Measurements from ENCODE around the gene PPAT.
"Not testable (repeated sequence)": the region's sequence is repeated elsewhere in the genome, so short reads cannot be mapped to it uniquely, and the experiment has no call there.

PPAT gene

DNA sequence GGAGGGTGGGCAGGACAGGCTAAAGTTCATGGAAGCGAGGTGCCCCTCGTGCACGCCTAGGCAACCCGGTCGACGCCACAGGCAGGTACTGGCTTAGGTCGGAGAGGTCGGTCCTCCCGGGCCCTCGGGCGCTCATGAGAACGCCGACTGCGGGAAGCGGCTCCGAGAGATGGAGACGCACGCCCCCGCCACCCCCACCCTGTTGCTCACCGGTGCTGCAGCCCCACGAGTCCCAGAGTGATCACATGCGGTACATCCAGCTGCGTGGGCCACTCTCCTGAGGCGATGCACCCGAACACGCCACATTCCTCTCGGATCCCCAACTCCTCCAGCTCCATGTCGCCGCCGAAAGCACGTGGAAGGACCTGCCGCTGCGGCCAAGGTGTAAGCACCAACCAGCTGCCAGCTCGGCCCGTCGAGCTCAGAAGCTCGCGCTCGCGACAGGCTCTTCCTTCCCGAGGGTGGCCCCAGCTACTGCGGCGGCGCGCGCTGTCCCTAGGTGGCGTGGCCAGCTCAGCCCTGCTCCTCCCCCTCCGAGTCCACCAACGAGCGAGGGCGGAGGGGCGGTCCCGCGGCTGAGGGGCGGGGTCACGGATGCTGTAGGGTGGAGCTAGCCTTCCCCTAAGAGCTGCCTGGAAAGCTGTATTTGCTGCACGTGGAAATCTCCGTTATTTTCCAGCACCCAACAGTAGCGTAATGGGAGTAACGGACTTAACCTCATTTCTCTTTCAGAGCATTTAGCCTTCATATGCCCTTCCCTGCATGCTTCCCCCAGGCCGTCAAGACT, at the start of gene PPAT:
Gene PPAT, minus strand, starts transcription at position 476 of the 787 bp plus-strand sequence. Its CDS starts 138 bp downstream, at position 338.
- peak; percentile 99 for DNase-seq

- DNase-seq = no peak
Observed at GRCh38 chr4:56480691-56481090, 45.3 kb upstream of the PPAT start.

DNA sequence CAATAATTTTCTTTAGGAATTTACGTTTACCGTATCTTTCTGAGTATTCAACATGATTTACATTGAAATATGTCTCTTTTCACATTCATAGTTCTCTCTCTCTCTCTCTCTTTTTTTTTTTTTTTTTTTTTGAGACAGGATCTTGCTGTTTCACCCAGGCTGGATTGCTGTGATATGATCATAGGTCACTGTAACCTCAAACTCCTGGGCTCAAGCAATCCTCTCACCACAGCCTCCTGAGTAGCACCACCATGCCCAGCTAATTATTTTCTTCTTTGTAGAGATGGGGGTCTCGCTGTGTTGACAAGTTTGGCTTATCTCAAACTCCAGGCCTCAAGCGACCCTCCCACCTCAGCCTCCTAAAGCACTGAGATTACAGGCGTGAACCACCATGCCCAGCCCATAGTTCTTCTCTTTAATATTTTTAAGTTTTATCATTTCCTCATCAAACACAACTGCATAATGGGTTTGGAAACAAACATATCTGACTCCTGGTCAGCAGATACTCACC, 41.8 kb upstream of the PPAT start:
- no peak for DNase-seq

- no peak for DNase-seq
Observed at GRCh38 chr4:56475917-56476316, 40.5 kb upstream of the PPAT start.

DNA sequence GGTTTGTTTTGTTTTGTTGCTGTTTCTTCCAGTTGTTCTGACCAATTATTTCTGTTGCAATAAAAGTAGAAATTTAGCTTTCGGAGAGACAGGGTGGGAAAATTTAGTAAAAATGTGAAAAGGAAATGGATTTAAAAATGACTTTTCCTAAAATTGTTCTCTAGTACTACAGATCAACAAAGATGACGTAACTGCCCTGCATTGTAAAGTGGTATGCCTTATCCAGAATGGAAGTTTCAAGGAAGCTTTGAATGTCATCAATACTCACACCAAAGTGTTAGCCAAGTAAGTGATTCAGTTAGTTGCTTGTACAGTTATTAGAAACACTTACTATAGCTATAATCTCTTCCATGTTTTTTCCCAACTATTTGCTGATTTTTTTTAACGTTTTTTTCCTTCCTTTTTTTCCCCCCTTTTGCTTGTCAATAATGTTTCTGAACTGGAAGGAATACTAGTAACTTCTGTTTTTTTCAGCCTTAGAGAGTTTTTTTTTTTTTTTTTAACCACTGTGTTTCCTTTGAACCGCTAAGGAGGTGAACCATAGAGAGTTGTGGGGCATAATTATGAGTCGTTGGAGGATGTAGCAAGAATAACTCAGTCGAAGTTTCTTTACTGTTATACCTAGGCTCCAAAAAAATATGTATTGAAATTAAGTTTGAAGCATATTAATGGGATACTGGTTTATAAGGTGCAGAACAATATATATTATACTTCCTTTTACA, 34.2 kb upstream of the PPAT start:
- no peak for DNase-seq

DNA sequence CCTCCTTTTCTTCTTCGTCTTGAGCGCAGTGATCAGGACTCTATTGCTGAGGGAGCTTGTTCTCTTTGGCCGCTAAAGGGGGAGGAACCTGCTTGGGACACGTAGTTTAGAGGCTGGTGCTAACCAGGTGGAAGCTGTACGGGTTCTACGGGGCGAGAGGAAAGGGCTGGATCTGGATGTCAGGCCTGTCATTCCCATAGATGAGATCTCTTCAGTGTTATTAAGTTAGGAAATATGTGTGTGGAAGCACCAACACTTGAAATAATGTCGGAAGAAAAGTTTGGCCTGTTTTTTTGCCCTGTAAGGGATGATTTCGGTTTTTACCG, 32.6 kb upstream of the PPAT start:
- peak; percentile 12 for DNase-seq

GRCh38 chr4:56467284-56468096, 32.1 kb upstream of the PPAT start, which contains the start of gene SRP72:
TSS of gene SRP72 (plus strand) at chr4:56467617. CDS start at chr4:56467636, 19 bp downstream.
- DNase-seq = peak; percentile 88

DNA sequence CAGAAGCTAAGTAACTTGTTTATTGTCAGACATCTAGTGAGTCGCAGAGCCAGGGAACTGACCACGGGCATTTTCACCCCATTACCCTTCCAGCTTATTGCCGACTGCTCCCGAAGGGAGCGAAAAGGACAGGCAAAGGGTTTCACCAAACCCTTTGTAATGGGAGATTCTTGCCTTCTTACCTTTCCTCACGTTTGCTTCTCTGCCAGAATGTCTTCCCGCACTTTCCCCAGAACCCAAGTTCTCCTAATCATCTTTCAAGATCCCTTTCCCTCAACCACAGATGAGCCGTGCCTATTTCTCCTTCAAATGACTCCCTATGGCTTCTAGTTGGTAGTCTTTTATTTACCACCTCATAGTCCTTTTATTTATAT, 31.5 kb upstream of the PPAT start:
- no peak for DNase-seq

- DNase-seq = not testable (repeated sequence)
Observed at GRCh38 chr4:56466296-56466761, 30.9 kb upstream of the PPAT start.

- DNase-seq = no peak
Observed at GRCh38 chr4:56465599-56466295, 30.3 kb upstream of the PPAT start.

GRCh38 chr4:56464581-56464980, 29.2 kb upstream of the PPAT start:
- no peak for DNase-seq

- DNase-seq = no peak
Observed at GRCh38 chr4:56463711-56464110, 28.3 kb upstream of the PPAT start.

DNA sequence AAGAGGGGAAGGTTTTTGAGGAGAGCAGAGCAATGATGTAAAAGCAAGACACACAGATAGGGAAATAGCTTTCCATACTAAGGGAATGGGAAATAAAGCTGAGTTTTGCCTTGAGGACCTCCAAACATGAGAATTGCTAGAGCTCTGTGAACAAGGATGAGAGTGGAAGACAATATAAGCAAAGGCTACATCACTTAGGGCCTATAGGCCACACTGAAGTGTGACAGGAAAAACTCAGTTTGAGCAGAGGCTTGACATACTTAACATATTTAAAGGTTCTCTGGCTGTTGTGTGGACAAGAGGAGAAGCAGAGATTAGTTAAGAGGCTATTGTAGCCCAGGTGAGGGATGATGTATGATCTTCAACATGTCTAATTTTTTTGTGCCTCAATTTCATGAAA, 26.7 kb upstream of the PPAT start:
- no peak for DNase-seq

DNA sequence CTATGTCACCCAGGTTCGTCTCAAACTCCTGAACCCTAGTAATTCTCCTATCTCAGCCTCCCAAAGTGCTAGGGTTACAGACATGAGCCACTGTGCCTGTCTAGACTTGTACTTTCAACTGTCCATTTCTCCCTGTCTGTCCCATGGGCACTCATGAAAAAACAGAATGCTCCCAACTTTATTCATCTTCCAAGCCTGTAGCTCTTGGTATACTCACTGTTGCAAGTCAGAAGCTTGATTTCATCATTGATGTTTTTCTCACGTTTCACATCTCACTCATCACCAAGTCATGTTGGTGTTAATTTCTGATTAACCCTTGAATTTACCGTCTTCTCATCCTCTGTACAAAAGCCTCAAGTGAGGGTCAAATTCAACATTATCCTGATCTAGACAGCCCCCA, 24.7 kb upstream of the PPAT start:
- DNase-seq = no peak

DNA sequence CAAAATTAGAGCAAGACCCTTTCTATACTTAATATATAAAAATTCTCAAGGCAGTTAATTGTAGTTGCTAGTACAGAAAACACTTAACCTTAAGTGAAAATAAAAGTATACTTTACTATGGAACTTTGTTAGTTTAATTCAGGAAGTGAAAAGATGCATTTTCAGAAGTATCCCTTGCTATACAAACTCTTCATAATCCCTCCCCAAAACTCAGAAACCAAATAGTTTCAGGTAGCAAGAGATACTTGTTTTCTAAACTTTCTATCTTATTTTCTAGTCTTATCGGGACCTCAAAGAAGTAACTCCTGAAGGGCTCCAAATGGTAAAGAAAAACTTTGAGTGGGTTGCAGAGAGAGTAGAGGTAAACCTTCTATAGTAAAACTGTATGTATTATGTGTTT, 14.9 kb upstream of the PPAT start:
- no peak for DNase-seq

- not testable (repeated sequence) for DNase-seq
Observed at GRCh38 chr4:56449475-56449874, 14.1 kb upstream of the PPAT start.

GRCh38 chr4:56448301-56448700, 12.9 kb upstream of the PPAT start:
- DNase-seq = no peak

GRCh38 chr4:56445699-56446098, 10.3 kb upstream of the PPAT start:
- no peak for DNase-seq

DNA sequence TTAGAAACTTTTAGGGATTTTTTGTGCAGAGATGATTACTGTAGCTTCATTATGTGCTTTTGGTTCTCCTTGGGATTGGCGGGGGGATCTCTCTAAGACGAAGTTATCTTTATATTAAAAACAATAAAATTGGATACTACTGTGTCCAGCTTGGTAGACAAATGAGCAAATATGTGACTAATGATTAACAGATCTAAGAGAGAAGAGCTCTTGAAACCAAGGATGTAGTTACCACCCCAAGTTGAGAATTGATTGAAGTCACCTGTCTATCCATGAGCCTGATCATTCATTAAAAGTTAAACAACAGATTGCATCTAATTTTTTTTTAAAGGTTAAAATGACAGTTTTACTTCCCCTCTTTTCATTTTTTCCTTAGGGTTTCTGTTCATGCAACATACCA, 9.3 kb upstream of the PPAT start:
- DNase-seq = no peak

- DNase-seq = no peak
Observed at GRCh38 chr4:56440983-56441382, 5.6 kb upstream of the PPAT start.

DNA sequence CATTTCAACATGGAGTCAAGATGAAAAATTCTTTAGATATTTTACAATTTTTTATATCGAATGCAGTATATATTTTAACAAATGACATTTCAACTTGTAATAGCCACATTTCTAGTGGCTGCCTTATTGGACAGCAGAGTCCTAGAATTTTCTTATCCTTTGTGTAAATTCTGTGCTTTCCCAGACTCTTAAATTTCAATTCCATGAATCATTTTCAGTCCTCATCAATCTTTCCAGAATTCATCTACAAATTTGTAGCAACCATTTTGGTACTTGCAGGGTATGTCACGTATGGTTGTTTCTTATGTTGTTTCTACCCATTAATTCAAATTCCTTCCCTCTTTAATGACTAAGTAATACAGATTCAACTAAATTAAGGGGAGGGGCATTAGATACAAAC, 3.4 kb upstream of the PPAT start:
- DNase-seq = no peak

GRCh38 chr4:56434599-56435139, 746 bp downstream of the PPAT start:
- DNase-seq = no peak
